ENCODE measurements around the gene FRMD4A. TPM values are rescaled to one million over a fixed set of nuclear protein-coding genes. Genes with fewer than 3 reads are reported as not detected.

The FRMD4A gene
- total and polyA plus RNA-seq, 2 of the 4 experiments (the other 2 are of a cell fraction): 30.3 to 68.8 TPM

- WGBS, 2 experiments (ENCODE audit: extremely low coverage in 2 of 2, insufficient read length in 1 of 2): no CpG with 5 or more reads among the region's 1 CpG
- Histone ChIP-seq H3K4ac (ENCODE audit: low read depth, low read length) (no peak overlapping the region), H3K18ac (ENCODE audit: low read depth, low read length) (no peak overlapping the region), H2BK15ac (ENCODE audit: low read depth, low read length) (no peak overlapping the region), H3K14ac (replicated peaks; ENCODE audit: low read depth, low read length) (no peak overlapping the region), H3K23ac (ENCODE audit: low read depth, low read length) (no peak overlapping the region), H4K8ac (ENCODE audit: low read depth in 2 of 2, low read length in 2 of 2) (no peak overlapping the region), H3K56ac (ENCODE audit: extremely low read depth, insufficient read depth, low read length) (no peak overlapping the region), H4K20me1 (ENCODE audit: insufficient read depth, low read length) (no peaks in the 10 kb centered on the region), H3K9me1 (ENCODE audit: insufficient read depth, low read length) (no peaks in the 10 kb centered on the region), H2AK9ac (replicated peaks; ENCODE audit: low read depth, low read length, poor library complexity) (no peak overlapping the region), H4K5ac (ENCODE audit: low read depth, low read length) (no peak overlapping the region), H2BK120ac (ENCODE audit: low read depth, low read length) (no peak overlapping the region), H3K4me1 (ENCODE audit: control insufficient read depth, insufficient read depth, low read length) (no peaks in the 10 kb centered on the region), H3K9ac (ENCODE audit: low read depth, low read length) (no peak overlapping the region), H3K4me2 (ENCODE audit: low read depth, low read length) (no peak overlapping the region), H3K79me1 (ENCODE audit: low read depth in 1 of 2, low read length in 2 of 2) (no peaks in the 10 kb centered on the region), H4K91ac (ENCODE audit: insufficient read depth, low read depth, low read length) (no peak overlapping the region), H3K27me3 (ENCODE audit: control insufficient read depth, insufficient read depth, low read length) (peaks cover 53% of the 10 kb centered on the region), H2BK20ac (ENCODE audit: low read depth, low read length) (no peak overlapping the region), H2BK5ac (ENCODE audit: low read depth, low read length, poor library complexity, severe bottlenecking) (no peak overlapping the region), H3K36me3 (ENCODE audit: control insufficient read depth, insufficient read depth, low read length) (no peaks in the 10 kb centered on the region), H2AFZ (replicated peaks; ENCODE audit: low read length, poor library complexity) (no peak overlapping the region), H3K9me3 (ENCODE audit: control insufficient read depth, insufficient read depth, low read length) (no peaks in the 10 kb centered on the region), H2AK5ac (ENCODE audit: low read depth, low read length) (no peak overlapping the region), H3K4me3 (ENCODE audit: insufficient read depth, low read depth, low read length) (no peak overlapping the region), H3K27ac (ENCODE audit: insufficient read depth, low read length) (no peak overlapping the region)
- in situ Hi-C loops (cut with MboI; ENCODE audit: low sequenced_read_pairs) (loop anchor here (10.0 kb wide), 1 partner anchor 387 kb away; no protein-coding TSS in a partner anchor), intact Hi-C loops (cut with micrococcal nuclease) (no loop called here), dilution Hi-C loops (cut with HindIII; ENCODE audit: low sequenced_read_pairs, unreplicated experiment) (no loop called here)
- ATAC-seq (ENCODE audit: low read depth) (no peak), DNase-seq (no peak)
- CTCF ChIA-PET: no interaction called here
- no TSS peak for BruUV-seq (replicated peaks)
- POLR2A ChIA-PET (ENCODE audit: unreplicated experiment): no interaction called here
- TF ChIP-seq FOS (IDR thresholded peaks at IDR 0.05; ENCODE audit: low read depth, low read length) (no peak), BHLHE40 (IDR thresholded peaks at IDR 0.05; ENCODE audit: low read depth, low read length) (no peak), MAFK (IDR thresholded peaks at IDR 0.05; ENCODE audit: low read depth, low read length) (no peak)
- TF ChIP-seq, protein P1, sequence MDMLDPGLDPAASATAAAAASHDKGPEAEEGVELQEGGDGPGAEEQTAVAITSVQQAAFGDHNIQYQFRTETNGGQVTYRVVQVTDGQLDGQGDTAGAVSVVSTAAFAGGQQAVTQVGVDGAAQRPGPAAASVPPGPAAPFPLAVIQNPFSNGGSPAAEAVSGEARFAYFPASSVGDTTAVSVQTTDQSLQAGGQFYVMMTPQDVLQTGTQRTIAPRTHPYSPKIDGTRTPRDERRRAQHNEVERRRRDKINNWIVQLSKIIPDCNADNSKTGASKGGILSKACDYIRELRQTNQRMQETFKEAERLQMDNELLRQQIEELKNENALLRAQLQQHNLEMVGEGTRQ (IDR thresholded peaks at IDR 0.05; ENCODE audit: low read depth, low read length): no peak
These were observed 159.4 kb downstream of the FRMD4A start for GRCh38 chr10:14171336-14171735.

All from IMR-90 (cell line).